Stimulated activated CD8-positive, alpha-beta memory T cell treated with anti-CD3 and anti-CD28 coated beads, Interleukin-12 subunit alpha, Interleukin-12 subunit beta, amount 100 ng/mL, for 4 hours (primary cell): ENCODE results near the gene C17orf100.
"Not testable (repeated sequence)": the region's sequence is repeated elsewhere in the genome, so short reads cannot be mapped to it uniquely, and the experiment has no call there.

ENCODE experiments used
- DNase-seq: peaks from one replicate; pipeline ENCODE4 v3.0.0-alpha.2; 2020; ENCODE audit warnings: low read depth

Gene C17orf100

GRCh38 chr17:6641247-6641863 is 10.2 kb upstream of the C17orf100 start:
- DNase-seq: no peak

- DNase-seq: no peak
Observed at GRCh38 chr17:6642592-6642991, 9.0 kb upstream of the C17orf100 start.

- DNase-seq: no peak
Observed at GRCh38 chr17:6643451-6644125, 8.0 kb upstream of the C17orf100 start.

GRCh38 chr17:6648181-6648580 is 3.4 kb upstream of the C17orf100 start:
- no peak for DNase-seq

GRCh38 chr17:6651919-6652452 is 424 bp downstream of the C17orf100 start:
- no peak for DNase-seq

- no peak for DNase-seq
Observed at GRCh38 chr17:6654841-6655731, 3.5 kb downstream of the C17orf100 start.

- not testable (repeated sequence) for DNase-seq
Observed at GRCh38 chr17:6655732-6656361, 4.3 kb downstream of the C17orf100 start.

- not testable (repeated sequence) for DNase-seq
Observed at GRCh38 chr17:6656797-6657632, 5.5 kb downstream of the C17orf100 start.

DNA sequence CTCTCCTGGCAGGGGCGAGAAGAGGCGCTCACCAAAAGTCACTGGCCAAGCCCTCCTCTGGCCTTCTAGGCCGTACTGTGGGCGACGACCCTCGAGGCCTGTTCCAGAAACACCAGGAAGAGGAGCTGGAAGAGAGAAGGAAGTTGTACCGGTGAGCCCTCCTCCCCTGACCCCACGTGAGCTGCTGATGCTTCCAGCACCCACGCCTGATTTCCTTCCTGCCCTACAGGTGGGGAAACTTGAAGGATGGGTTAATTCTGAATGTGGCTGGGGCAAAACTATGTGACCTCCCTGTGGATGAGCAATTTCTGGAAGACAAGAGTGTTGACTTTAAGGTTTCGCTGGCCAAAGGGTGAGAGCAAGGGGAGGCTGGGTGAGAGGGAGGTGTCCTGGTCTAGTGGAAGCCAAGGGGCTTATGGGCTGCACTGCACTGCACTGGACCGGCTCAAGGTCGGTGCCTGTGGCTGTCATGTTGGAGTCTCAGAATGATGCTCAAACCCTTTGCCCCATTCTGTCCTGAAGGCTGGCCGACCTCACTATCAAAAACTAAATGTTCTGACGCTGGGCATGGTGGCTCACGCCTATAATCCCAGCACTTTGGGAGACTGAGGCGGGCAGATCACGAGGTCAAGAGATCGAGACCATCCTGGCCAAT is 6.2 kb downstream of the C17orf100 start:
- DNase-seq: no peak

DNA sequence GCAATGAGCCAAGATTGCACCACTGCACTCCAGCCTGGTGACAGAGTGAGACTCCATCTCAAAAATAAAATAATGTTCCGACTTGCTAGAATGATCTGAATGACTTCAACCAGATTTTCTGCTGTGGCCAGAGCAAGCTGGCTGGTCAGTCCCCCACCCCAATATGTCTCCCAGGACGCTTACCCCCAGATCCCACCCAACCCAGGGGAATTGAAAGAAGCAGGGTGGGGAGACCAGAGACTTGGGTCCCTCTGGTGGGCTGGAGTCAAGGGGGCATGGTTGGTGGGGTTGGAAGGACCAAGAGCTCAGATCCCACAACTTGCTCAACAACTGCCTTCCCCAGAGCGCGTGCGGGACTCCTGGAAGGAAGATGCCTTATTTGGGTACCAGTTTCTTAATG is 6.8 kb downstream of the C17orf100 start:
- not testable (repeated sequence) for DNase-seq

DNA sequence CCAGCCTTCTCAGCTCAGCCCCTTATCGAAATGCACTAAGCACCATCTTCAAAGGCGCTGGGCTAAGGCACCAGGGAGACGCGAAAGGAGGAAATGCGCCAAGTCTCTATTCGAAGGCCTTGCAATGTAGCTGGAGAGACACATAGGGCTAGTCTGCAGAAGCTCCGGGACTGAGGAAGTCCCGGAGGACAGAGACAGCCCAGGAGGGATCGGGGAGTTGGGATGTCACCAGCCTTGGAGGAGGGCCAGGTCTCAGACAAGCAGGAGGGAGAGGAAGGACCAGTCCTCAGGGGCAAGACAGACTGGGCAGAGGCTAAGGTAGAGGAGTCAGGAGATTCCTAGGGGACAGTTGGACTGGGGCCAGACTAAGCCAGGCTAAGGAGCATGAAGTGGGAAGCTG is 8.5 kb downstream of the C17orf100 start:
- no peak for DNase-seq

- no peak for DNase-seq
Observed at GRCh38 chr17:6660805-6661463, 9.4 kb downstream of the C17orf100 start.

- DNase-seq: no peak
Observed at GRCh38 chr17:6661464-6661848, 9.9 kb downstream of the C17orf100 start.

DNA sequence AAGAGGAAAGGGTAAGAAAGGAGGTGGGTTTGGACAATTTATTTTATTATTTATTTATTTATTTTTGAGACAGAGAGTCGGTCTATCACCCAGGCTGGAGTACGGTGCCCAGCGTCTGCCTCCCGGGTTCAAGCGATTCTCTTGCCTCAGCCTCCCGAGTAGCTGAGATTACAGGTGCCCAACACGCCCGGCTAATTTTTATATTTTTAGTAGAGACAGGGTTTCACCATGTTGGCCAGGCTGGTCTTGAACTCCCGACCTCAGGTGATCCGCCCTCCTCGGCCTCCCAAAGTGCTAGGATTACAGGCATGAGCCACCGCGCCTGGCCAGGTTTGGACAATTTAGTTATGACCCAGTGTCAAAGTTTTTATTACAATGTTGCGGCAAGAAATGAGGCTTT is 11.6 kb downstream of the C17orf100 start:
- DNase-seq: not testable (repeated sequence)

DNA sequence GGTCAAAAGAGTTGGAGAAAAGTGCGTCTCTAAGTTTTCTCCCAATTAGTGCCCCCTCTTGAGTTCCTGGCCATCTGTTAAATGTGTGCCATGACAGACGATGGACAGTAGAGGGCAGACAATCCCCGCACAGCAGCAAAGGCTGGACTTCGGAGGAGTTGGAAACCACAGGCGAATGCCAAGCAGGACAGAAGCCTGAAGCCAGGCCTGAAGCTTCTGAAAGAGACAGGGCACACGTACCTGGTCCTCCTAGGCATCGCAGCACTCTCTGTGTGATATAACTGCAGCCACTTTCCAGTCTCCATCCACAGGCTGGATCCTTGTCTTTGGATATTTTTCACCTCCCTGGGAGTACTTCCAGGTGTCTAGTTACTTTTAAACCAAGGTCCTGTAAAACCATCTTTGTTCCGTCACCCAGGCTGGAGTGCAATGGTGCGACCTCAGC is 14.5 kb downstream of the C17orf100 start:
- DNase-seq: no peak

GRCh38 chr17:6666557-6666956 is 15.0 kb downstream of the C17orf100 start:
- DNase-seq: no peak

- no peak for DNase-seq
Observed at GRCh38 chr17:6667516-6667915, 16.0 kb downstream of the C17orf100 start.

DNA sequence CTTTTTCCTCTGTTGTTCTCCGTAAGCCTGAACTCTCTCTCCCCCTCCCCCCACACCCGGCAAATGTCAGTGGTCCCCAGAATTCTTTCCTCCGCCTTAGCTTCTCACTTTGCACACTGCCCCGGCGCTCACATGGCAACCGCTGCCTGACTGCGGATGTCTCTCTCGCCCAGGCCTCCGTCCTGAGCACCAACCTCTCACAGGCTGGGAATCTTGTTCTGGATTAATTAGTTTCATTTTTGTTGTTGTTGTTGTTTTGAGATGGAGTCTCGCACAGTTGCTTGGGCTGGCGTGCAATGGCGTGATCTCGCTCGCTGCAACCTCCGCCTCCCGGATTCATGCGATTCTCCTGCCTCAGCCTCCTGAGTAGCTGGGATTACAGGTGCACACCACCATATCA is 16.7 kb downstream of the C17orf100 start:
- DNase-seq: no peak

DNA sequence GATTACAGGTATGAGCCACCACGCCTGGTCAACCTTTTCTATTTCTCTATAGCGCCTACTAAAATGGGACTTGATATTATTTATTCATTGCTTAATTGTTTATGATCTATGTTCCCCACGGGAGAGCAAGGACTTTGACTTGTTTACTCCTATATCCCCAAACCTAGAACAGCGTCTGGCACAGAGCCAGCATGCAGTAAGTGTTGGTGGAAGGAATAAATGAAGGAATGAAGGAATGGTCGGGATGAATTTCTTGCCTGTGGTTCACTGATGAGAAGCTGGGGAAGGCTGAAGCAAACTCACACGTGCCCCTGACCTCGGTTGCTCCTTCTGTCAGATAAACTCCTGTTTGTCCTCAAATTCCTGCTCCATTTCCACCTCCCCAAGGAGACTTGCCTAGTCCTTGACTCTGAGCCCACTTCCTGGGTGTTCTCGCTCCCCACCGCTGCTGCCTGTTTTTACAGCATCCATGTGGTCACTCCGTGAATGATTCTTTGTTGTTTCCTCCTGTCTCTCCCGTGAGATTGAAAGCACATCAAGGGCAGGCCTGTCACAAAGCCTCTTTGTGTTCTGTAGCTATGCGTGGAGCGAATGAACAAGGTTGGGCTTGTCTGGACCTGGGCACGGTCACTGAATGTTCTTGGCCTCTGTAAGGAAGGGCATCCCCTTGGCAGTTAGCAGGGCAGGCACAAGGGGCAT is 17.3 kb downstream of the C17orf100 start:
- no peak for DNase-seq
